AG20443 (cell line): ENCODE data around the gene CAPRIN1.
"Not testable (repeated sequence)": the region's sequence is repeated elsewhere in the genome, so short reads cannot be mapped to it uniquely, and the experiment has no call there.

Experiments used
- DNase-seq: peaks from one replicate; pipeline ENCODE4 v3.0.0; 2012; ENCODE audit warnings: low spot score, mixed read lengths

The CAPRIN1 gene

GRCh38 chr11:34091825-34092224 is 40.3 kb downstream of the CAPRIN1 start:
- no peak for DNase-seq

- DNase-seq, result not testable (repeated sequence)
Observed at GRCh38 chr11:34094900-34095299, 43.4 kb downstream of the CAPRIN1 start.

- no peak for DNase-seq
Observed at GRCh38 chr11:34098813-34099212, 47.3 kb downstream of the CAPRIN1 start.

- DNase-seq, result no peak
Observed at GRCh38 chr11:34104680-34105078, 53.1 kb downstream of the CAPRIN1 start.

- DNase-seq, result peak; percentile 99
Observed at GRCh38 chr11:34105079-34105956, 53.8 kb downstream of the CAPRIN1 start, which contains the start of gene NAT10. Gene NAT10, plus strand, starts transcription at chr11:34105629. Its CDS starts 2,597 bp downstream, at chr11:34108226.

GRCh38 chr11:34105957-34106504 is 54.5 kb downstream of the CAPRIN1 start:
- peak; percentile 17 for DNase-seq

GRCh38 chr11:34111722-34112270 is 60.3 kb downstream of the CAPRIN1 start:
- DNase-seq, result no peak

GRCh38 chr11:34114014-34114413 is 62.5 kb downstream of the CAPRIN1 start:
- DNase-seq, result no peak

GRCh38 chr11:34114471-34114870 is 62.9 kb downstream of the CAPRIN1 start:
- no peak for DNase-seq

GRCh38 chr11:34120651-34121050 is 69.1 kb downstream of the CAPRIN1 start:
- DNase-seq, result no peak

GRCh38 chr11:34124885-34125668 is 73.5 kb downstream of the CAPRIN1 start:
- no peak for DNase-seq

- DNase-seq, result no peak
Observed at GRCh38 chr11:34126959-34127848, 75.7 kb downstream of the CAPRIN1 start.

- no peak for DNase-seq
Observed at GRCh38 chr11:34128824-34129223, 77.3 kb downstream of the CAPRIN1 start.

GRCh38 chr11:34132261-34132965 is 80.9 kb downstream of the CAPRIN1 start:
- no peak for DNase-seq

GRCh38 chr11:34134765-34135164 is 83.2 kb downstream of the CAPRIN1 start:
- no peak for DNase-seq

- no peak for DNase-seq
Observed at GRCh38 chr11:34135439-34135838, 83.9 kb downstream of the CAPRIN1 start.

GRCh38 chr11:34136420-34136819 is 84.9 kb downstream of the CAPRIN1 start:
- no peak for DNase-seq

GRCh38 chr11:34139346-34139745 is 87.8 kb downstream of the CAPRIN1 start:
- no peak for DNase-seq

- no peak for DNase-seq
Observed at GRCh38 chr11:34140149-34140548, 88.6 kb downstream of the CAPRIN1 start.

GRCh38 chr11:34143048-34143447 is 91.5 kb downstream of the CAPRIN1 start:
- DNase-seq, result no peak

GRCh38 chr11:34145073-34145472 is 93.5 kb downstream of the CAPRIN1 start:
- no peak for DNase-seq
